Measurements from ENCODE around the gene GRAP2.

GRCh38 chr22:39915295-39915726, 14.4 kb downstream of the GRAP2 start:
- TF ChIP-seq CTCF (IDR thresholded peaks at IDR 0.05; ENCODE audit: low read depth, low read length): no peak
- TF ChIP-seq POLR2A (IDR thresholded peaks at IDR 0.05; ENCODE audit: extremely low read depth, insufficient read length): no peak
- TF ChIP-seq MAX (IDR thresholded peaks at IDR 0.05; ENCODE audit: low read depth, low read length): no peak
- no peak for TF ChIP-seq MYC (IDR thresholded peaks at IDR 0.05; ENCODE audit: low read depth, low read length)
